A204.1 (cell line): ENCODE results near the gene GJB6.
A peak's percentile ranks its signal among the peaks of the same experiment; 100 is the strongest.

ENCODE experiments used
- FAIRE-seq: peaks from 2 replicates; lab custom pipeline; 2012; peaks lifted over from hg19 to GRCh38; lab: Jason Lieb, UNC

Gene GJB6

GRCh38 chr13:20227288-20227687 lies 4.8 kb downstream of the GJB6 start:
- FAIRE-seq, result no peak

GRCh38 chr13:20222553-20222952 lies 9.6 kb downstream of the GJB6 start:
- no peak for FAIRE-seq

GRCh38 chr13:20221772-20222171 lies 10.3 kb downstream of the GJB6 start:
- FAIRE-seq, result no peak

GRCh38 chr13:20219577-20219976 lies 12.5 kb downstream of the GJB6 start:
- no peak for FAIRE-seq

- FAIRE-seq, result no peak
These were observed 15.0 kb downstream of the GJB6 start for GRCh38 chr13:20217168-20217567.

GRCh38 chr13:20209948-20210347 lies 22.2 kb downstream of the GJB6 start:
- no peak for FAIRE-seq

GRCh38 chr13:20206698-20207235 lies 25.4 kb downstream of the GJB6 start:
- no peak for FAIRE-seq

- FAIRE-seq, result no peak
These were observed 25.9 kb downstream of the GJB6 start for GRCh38 chr13:20206065-20206697.

- FAIRE-seq, result no peak
These were observed 33.3 kb downstream of the GJB6 start for GRCh38 chr13:20198781-20199180.

GRCh38 chr13:20197361-20197834 lies 34.7 kb downstream of the GJB6 start:
- FAIRE-seq, result peak; percentile 92

GRCh38 chr13:20195801-20196200 lies 36.3 kb downstream of the GJB6 start:
- FAIRE-seq, result no peak

GRCh38 chr13:20193907-20194631 lies 38.0 kb downstream of the GJB6 start:
- no peak for FAIRE-seq

- no peak for FAIRE-seq
These were observed 38.8 kb downstream of the GJB6 start for GRCh38 chr13:20193162-20193906.

- FAIRE-seq, result no peak
These were observed 39.3 kb downstream of the GJB6 start, which contains the start of gene GJB2 for GRCh38 chr13:20192836-20193161. Gene GJB2 (minus strand): TSS chr13:20192938. CDS start chr13:20189581, 3,357 bp downstream.

GRCh38 chr13:20192158-20192835 lies 39.8 kb downstream of the GJB6 start:
- FAIRE-seq, result no peak

GRCh38 chr13:20191311-20192157 lies 40.6 kb downstream of the GJB6 start:
- FAIRE-seq, result no peak

GRCh38 chr13:20190481-20191310 lies 41.4 kb downstream of the GJB6 start:
- no peak for FAIRE-seq

- no peak for FAIRE-seq
These were observed 42.0 kb downstream of the GJB6 start for GRCh38 chr13:20190076-20190475.

- FAIRE-seq, result no peak
These were observed 43.2 kb downstream of the GJB6 start for GRCh38 chr13:20188667-20189553.
